Right atrium auricular region (tissue), 2 donors: Measurements from ENCODE around the gene PARD6B. TPM values are rescaled to one million over a fixed set of nuclear protein-coding genes. Genes with fewer than 3 reads are reported as not detected.

Source experiments
- DNase-seq: peaks from one replicate; pipeline ENCODE4 v3.0.0-alpha.2; 2019; ENCODE audit warnings: low spot score
- H3K27ac ChIP-seq, 2 donors: fragments of 200-600 bp; sonication (generic); 1 replicate in 1 of 2; 2 replicates in 1 of 2; pipeline ENCODE4 v1.5.1; 2016 to 2019
- H3K27me3 ChIP-seq, 2 donors: fragments of 200-600 bp; sonication (generic); one replicate each; pipeline versions ENCODE4 v1.5.1 to v1.6.0; 2017 to 2019
- H3K36me3 ChIP-seq: fragments of 200-600 bp; sonication (generic); one replicate; pipeline ENCODE4 v1.5.1; 2016
- H3K4me1 ChIP-seq, 2 donors: fragments of 200-600 bp; sonication (generic); one replicate each; pipeline versions ENCODE4 v1.5.1 to v1.6.0; 2017 to 2019
- H3K4me3 ChIP-seq, 2 donors: fragments of 200-600 bp; sonication (generic); 1 replicate in 1 of 2; 2 replicates in 1 of 2; pipeline ENCODE4 v1.5.1; 2017 to 2019; ENCODE audit warnings: mild to moderate bottlenecking in 1 of 2, moderate library complexity in 1 of 2
- H3K9me3 ChIP-seq, 2 donors: fragments of 200-600 bp; sonication (generic); one replicate each; pipeline ENCODE4 v1.5.1; 2019
- CTCF ChIP-seq, 2 donors: fragments of 200-600 bp; sonication (generic); IDR thresholded peaks; one replicate each; pipeline ENCODE4 v1.5.1; 2019; ENCODE audit warnings: antibody characterized with exemption in 2 of 2
- total RNA-seq, 2 donors: library from RNA; depleted of rRNA; stranded (reverse); fragments of >200 nt; gene quantifications; one replicate each; pipeline ENCODE4 v1.1.0, GENCODE V29; 2016

The PARD6B gene
- total RNA-seq, 2 donors from 2014 or later = 4.4 to 5.9 TPM

- Histone ChIP-seq H3K9me3 (no peaks in the 10 kb centered on the region), H3K4me3 (no peak overlapping the region), H3K27me3 (no peaks in the 10 kb centered on the region), H3K36me3 (no peaks in the 10 kb centered on the region), H3K27ac (no peak overlapping the region), H3K4me1 (peaks cover 0 to 8% of the 10 kb centered on the region in 2 donors)
- no peak for TF ChIP-seq CTCF (IDR thresholded peaks at IDR 0.05)
- DNase-seq = no peak
Observed at GRCh38 chr20:50716518-50716917, 14.9 kb upstream of the PARD6B start.

- H3K36me3 ChIP-seq = no peaks in the 10 kb centered on the region
- no peak overlapping the region for H3K4me3 ChIP-seq
- no peaks in the 10 kb centered on the region for H3K9me3 ChIP-seq
- H3K27ac ChIP-seq = no peak overlapping the region
- TF ChIP-seq CTCF (IDR thresholded peaks at IDR 0.05) = no peak
- DNase-seq = no peak
- no peaks in the 10 kb centered on the region for H3K27me3 ChIP-seq
- H3K4me1 ChIP-seq = peaks cover 0 to 13% of the 10 kb centered on the region in 2 donors
Observed at GRCh38 chr20:50717312-50717711, 14.1 kb upstream of the PARD6B start.

- Histone ChIP-seq H3K4me1 (peaks cover 0 to 14% of the 10 kb centered on the region in 2 donors), H3K27me3 (no peaks in the 10 kb centered on the region), H3K36me3 (no peaks in the 10 kb centered on the region), H3K27ac (peak overlapping the region in 1 of 2 donors; percentile 35), H3K4me3 (no peak overlapping the region), H3K9me3 (no peaks in the 10 kb centered on the region)
- TF ChIP-seq CTCF (IDR thresholded peaks at IDR 0.05) = no peak
- no peak for DNase-seq
Observed at GRCh38 chr20:50717974-50718761, 13.2 kb upstream of the PARD6B start.

- DNase-seq = no peak
- H3K9me3 ChIP-seq = no peaks in the 10 kb centered on the region
- no peaks in the 10 kb centered on the region for H3K36me3 ChIP-seq
- H3K27me3 ChIP-seq = no peaks in the 10 kb centered on the region
- no peak overlapping the region for H3K4me3 ChIP-seq
- no peak for TF ChIP-seq CTCF (IDR thresholded peaks at IDR 0.05)
- H3K27ac ChIP-seq = no peak overlapping the region
- H3K4me1 ChIP-seq = peaks cover 0 to 13% of the 10 kb centered on the region in 2 donors
Observed at GRCh38 chr20:50719328-50719727, 12.1 kb upstream of the PARD6B start.

- DNase-seq = no peak
- no peak for TF ChIP-seq CTCF (IDR thresholded peaks at IDR 0.05)
Observed at GRCh38 chr20:50720026-50720425, 11.4 kb upstream of the PARD6B start.

GRCh38 chr20:50720582-50720981 is 10.8 kb upstream of the PARD6B start:
- no peak for DNase-seq
- Histone ChIP-seq H3K4me1 (peaks cover 0 to 25% of the 10 kb centered on the region in 2 donors), H3K9me3 (no peaks in the 10 kb centered on the region), H3K4me3 (no peak overlapping the region), H3K27ac (no peak overlapping the region), H3K27me3 (no peaks in the 10 kb centered on the region), H3K36me3 (no peaks in the 10 kb centered on the region)
- TF ChIP-seq CTCF (IDR thresholded peaks at IDR 0.05) = no peak

More at GRCh38 chr20:50720026-50720425, 11.4 kb upstream of the PARD6B start:
- H3K36me3 ChIP-seq = no peaks in the 10 kb centered on the region
- H3K27ac ChIP-seq = no peak overlapping the region
- H3K9me3 ChIP-seq = no peaks in the 10 kb centered on the region
- no peaks in the 10 kb centered on the region for H3K27me3 ChIP-seq
- no peak overlapping the region for H3K4me3 ChIP-seq
- H3K4me1 ChIP-seq = peaks cover 0 to 20% of the 10 kb centered on the region in 2 donors
